Mesendoderm (in vitro differentiated cells): Measurements from ENCODE around the gene DNAH17.

Source experiments
- DNase-seq: peaks from one replicate; pipeline ENCODE4 v3.0.0; 2013
- H2AK5ac ChIP-seq: 2 replicates; pipeline ENCODE4 v1.6.1; 2013; ENCODE audit warnings: low read length, inconsistent platforms
- H2BK120ac ChIP-seq: 2 replicates; pipeline ENCODE4 v1.6.1; 2013; ENCODE audit warnings: low read depth, mild to moderate bottlenecking, low read length, moderate library complexity, mixed read lengths
- H2BK15ac ChIP-seq: replicated peaks from 2 replicates; pipeline ENCODE4 v1.6.1; 2013; ENCODE audit warnings: low read depth, mild to moderate bottlenecking, moderate library complexity
- H2BK5ac ChIP-seq: 2 replicates; pipeline ENCODE4 v1.6.1; 2013; ENCODE audit warnings: low read length, inconsistent platforms
- H3K18ac ChIP-seq: 2 replicates; pipeline ENCODE4 v1.6.1; 2013; ENCODE audit warnings: mild to moderate bottlenecking, low read length, mixed read lengths
- H3K23ac ChIP-seq: one replicate; pipeline ENCODE4 v1.6.1; 2013; ENCODE audit warnings: low read length
- H3K27ac ChIP-seq: 2 replicates; pipeline ENCODE4 v1.5.1; 2013; ENCODE audit warnings: low read depth, mild to moderate bottlenecking, inconsistent platforms, low read length, moderate library complexity
- H3K27me3 ChIP-seq: 2 replicates; pipeline ENCODE4 v1.6.1; 2013; ENCODE audit warnings: low read length, control low read depth, mild to moderate bottlenecking, inconsistent platforms; ENCODE audit not compliant: insufficient read depth, poor library complexity
- H3K36me3 ChIP-seq: 2 replicates; pipeline ENCODE4 v1.6.1; 2013; ENCODE audit warnings: low read length, inconsistent platforms; ENCODE audit not compliant: control insufficient read depth, insufficient read depth
- H3K4ac ChIP-seq: one replicate; pipeline ENCODE4 v1.6.1; 2013; ENCODE audit warnings: low read depth, mild to moderate bottlenecking, low read length, moderate library complexity
- H3K4me1 ChIP-seq: 2 replicates; pipeline ENCODE4 v1.6.1; 2013; ENCODE audit warnings: low read depth, low read length, inconsistent platforms; ENCODE audit not compliant: control insufficient read depth
- H3K4me2 ChIP-seq: 2 replicates; pipeline ENCODE4 v1.6.1; 2013; ENCODE audit warnings: low read length
- H3K4me3 ChIP-seq: 2 replicates; pipeline ENCODE4 v1.5.1; 2013; ENCODE audit warnings: mild to moderate bottlenecking, low read length
- H3K56ac ChIP-seq: one replicate; pipeline ENCODE4 v1.6.1; 2013; ENCODE audit warnings: low read length
- H3K79me1 ChIP-seq: 2 replicates; pipeline ENCODE4 v1.6.1; 2013; ENCODE audit warnings: low read length, inconsistent platforms
- H3K79me2 ChIP-seq: 2 replicates; pipeline ENCODE4 v1.6.1; 2013; ENCODE audit warnings: mild to moderate bottlenecking, low read length; ENCODE audit not compliant: control insufficient read depth, insufficient read depth
- H3K9ac ChIP-seq: 2 replicates; pipeline ENCODE4 v1.6.1; 2013; ENCODE audit warnings: low read length, inconsistent platforms
- H4K5ac ChIP-seq: one replicate; pipeline ENCODE4 v1.6.1; 2013; ENCODE audit warnings: low read length
- H4K8ac ChIP-seq: one replicate; pipeline ENCODE4 v1.6.1; 2013; ENCODE audit warnings: low read depth, mild to moderate bottlenecking, control low read depth, low read length, moderate library complexity
- WGBS: extraction: QIAGEN DNeasy Blood & Tissue Kit; methylation state at CpG from one replicate; pipeline ENCODE4 v1.1.7; 2013; ENCODE audit warnings: low lambda C conversion rate, missing lambda C conversion rate; ENCODE audit not compliant: insufficient coverage; ENCODE audit errors: extremely low coverage; 5-methylcytosine and 5-hydroxymethylcytosine counted together

The DNAH17 gene

DNA sequence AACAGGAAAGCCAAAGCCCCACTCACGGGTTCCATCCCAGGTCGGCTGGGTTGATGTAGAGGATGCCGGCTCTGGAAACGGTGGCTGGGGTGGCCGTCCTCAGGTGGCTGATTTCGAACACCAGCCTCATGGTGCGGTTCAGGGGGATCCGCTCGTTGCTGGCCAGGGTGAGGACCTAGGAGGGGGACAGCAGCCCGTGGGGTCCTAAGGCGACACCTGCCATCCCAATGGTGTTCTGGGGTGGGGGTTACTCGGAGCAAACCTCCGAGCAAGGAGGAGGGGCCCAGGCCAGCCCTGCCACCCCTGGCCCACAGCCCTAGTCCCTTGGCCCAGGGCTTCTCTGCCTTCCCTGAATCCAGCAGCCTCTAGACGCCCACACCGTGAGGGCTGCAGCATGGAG, 86.5 kb downstream of the DNAH17 start:
- Histone ChIP-seq H3K36me3 (no peaks in the 10 kb centered on the region), H3K27ac (no peak overlapping the region), H3K4ac (no peak overlapping the region), H3K4me2 (no peak overlapping the region), H3K23ac (no peak overlapping the region), H2BK15ac (no peak overlapping the region), H4K5ac (no peak overlapping the region), H2BK5ac (no peak overlapping the region), H3K9ac (no peak overlapping the region), H3K56ac (no peak overlapping the region), H3K18ac (no peak overlapping the region), H2AK5ac (no peak overlapping the region), H3K79me2 (no peaks in the 10 kb centered on the region), H3K79me1 (no peaks in the 10 kb centered on the region), H4K8ac (no peak overlapping the region), H3K27me3 (no peaks in the 10 kb centered on the region), H2BK120ac (no peak overlapping the region), H3K4me1 (no peaks in the 10 kb centered on the region), H3K4me3 (no peak overlapping the region)
- WGBS = no CpG with 5 or more reads among the region's 15 CpGs
- DNase-seq = no peak

DNA sequence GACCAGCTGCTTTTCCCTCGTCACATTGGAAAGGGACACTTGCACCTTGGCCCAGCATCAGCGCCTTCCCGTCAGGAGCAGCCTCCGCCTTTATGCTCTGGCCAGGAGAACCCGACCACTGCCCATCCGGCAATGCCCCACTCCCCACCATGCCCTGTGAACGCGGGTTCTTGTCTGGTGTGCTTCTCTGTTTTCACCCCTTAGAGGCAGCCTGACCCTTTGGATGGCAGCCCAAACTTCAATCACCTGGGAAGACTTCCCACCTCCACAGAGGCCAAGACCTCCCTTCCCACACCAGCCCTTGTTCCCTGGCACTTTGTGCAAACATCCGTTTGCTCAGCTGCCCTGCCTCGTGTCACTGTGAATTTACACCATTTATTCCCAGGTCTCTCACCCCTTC, 87.0 kb downstream of the DNAH17 start:
- H4K8ac ChIP-seq = no peak overlapping the region
- no peak for DNase-seq
- H3K9ac ChIP-seq = no peak overlapping the region
- no peak overlapping the region for H3K18ac ChIP-seq
- H3K27ac ChIP-seq = no peak overlapping the region
- no peak overlapping the region for H3K4ac ChIP-seq
- no peaks in the 10 kb centered on the region for H3K27me3 ChIP-seq
- peaks cover 2% of the 10 kb centered on the region for H3K4me1 ChIP-seq
- H3K4me2 ChIP-seq = no peak overlapping the region
- no peak overlapping the region for H2AK5ac ChIP-seq
- H2BK120ac ChIP-seq = no peak overlapping the region
- H2BK5ac ChIP-seq = no peak overlapping the region
- no CpG with 5 or more reads among the region's 10 CpGs for WGBS
- H3K56ac ChIP-seq = no peak overlapping the region
- H3K79me2 ChIP-seq = no peaks in the 10 kb centered on the region
- no peak overlapping the region for H4K5ac ChIP-seq
- H3K79me1 ChIP-seq = no peaks in the 10 kb centered on the region
- H3K23ac ChIP-seq = no peak overlapping the region
- no peaks in the 10 kb centered on the region for H3K36me3 ChIP-seq
- H2BK15ac ChIP-seq = no peak overlapping the region
- H3K4me3 ChIP-seq = no peak overlapping the region

DNA sequence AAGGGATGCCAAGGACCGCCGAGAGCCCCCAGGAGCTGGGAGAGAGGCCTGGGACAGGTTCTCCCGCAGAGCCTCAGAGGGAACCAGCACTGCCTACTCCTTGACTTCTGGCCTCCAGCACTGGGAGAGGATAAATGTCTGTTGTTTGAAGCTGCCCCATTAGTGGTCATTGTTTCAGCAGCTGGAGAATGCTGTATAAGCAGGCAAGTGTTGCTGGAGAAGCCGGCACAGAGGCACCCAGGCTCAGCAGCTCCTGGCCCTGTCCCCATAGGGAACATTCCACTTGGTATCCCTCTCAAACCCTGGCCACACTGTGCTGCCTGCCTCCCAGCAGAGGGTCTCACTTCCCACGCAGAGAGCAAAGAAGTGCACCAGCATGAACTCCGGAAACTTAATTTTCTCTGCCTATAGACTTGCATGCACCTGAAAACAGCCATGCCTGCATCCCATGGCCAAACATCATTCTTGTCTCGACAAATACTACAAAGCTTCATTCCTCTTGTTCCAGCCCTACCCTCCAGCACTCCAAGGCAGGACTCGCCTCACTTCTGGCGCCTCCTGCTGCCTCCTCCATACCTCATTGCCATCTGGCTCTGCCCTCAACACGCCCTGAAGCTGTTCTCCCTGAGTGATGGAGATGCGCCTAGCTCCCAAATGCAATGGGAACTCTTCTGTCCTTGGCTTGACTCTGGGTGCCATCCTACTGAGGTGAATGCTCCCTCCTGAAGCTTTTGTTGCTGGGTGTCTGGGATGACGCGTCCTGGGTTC, 88.1 kb downstream of the DNAH17 start:
- Histone ChIP-seq H3K4me3 (no peak overlapping the region), H4K8ac (no peak overlapping the region), H2BK5ac (no peak overlapping the region), H2BK15ac (no peak overlapping the region), H3K9ac (no peak overlapping the region), H3K27ac (no peak overlapping the region), H3K18ac (no peak overlapping the region), H3K56ac (no peak overlapping the region), H2AK5ac (no peak overlapping the region), H3K23ac (no peak overlapping the region), H3K79me1 (no peaks in the 10 kb centered on the region), H3K4me2 (no peak overlapping the region), H2BK120ac (no peak overlapping the region), H3K79me2 (no peaks in the 10 kb centered on the region), H4K5ac (no peak overlapping the region), H3K4me1 (peaks cover 6% of the 10 kb centered on the region), H3K27me3 (no peaks in the 10 kb centered on the region), H3K4ac (no peak overlapping the region), H3K36me3 (no peaks in the 10 kb centered on the region)
- no CpG with 5 or more reads among the region's 13 CpGs for WGBS
- peak; percentile 30 for DNase-seq

DNA sequence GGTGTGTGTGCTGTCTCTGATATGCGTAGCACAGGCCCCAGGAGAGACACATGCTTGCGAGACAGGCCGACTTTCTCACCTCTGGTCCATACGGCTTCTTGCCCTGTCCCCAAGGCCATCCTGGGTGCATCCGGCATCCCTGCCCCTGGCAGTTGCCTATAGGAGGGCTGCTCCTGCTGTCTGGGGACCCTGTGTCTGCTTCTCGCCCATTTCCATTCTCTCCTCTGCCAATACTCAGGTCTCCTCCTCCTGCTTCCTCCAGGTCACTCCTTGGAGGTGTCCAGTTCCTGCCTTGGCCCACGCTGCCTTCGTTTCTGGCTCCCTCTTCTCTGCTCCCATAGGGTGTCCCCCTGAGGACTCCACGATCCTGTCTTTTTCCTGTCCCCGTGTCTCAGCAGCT, 89.0 kb downstream of the DNAH17 start:
- Histone ChIP-seq H2BK120ac (no peak overlapping the region), H3K79me2 (no peaks in the 10 kb centered on the region), H3K4me2 (no peak overlapping the region), H3K36me3 (no peaks in the 10 kb centered on the region), H4K8ac (no peak overlapping the region), H3K27me3 (no peaks in the 10 kb centered on the region), H3K27ac (no peak overlapping the region), H3K79me1 (no peaks in the 10 kb centered on the region), H3K56ac (no peak overlapping the region), H3K9ac (no peak overlapping the region), H3K18ac (no peak overlapping the region), H4K5ac (no peak overlapping the region), H3K4me3 (no peak overlapping the region), H2BK5ac (no peak overlapping the region), H3K4ac (no peak overlapping the region), H2AK5ac (no peak overlapping the region), H2BK15ac (no peak overlapping the region), H3K23ac (no peak overlapping the region), H3K4me1 (peaks cover 6% of the 10 kb centered on the region)
- WGBS = no CpG with 5 or more reads among the region's 10 CpGs
- DNase-seq = no peak

DNA sequence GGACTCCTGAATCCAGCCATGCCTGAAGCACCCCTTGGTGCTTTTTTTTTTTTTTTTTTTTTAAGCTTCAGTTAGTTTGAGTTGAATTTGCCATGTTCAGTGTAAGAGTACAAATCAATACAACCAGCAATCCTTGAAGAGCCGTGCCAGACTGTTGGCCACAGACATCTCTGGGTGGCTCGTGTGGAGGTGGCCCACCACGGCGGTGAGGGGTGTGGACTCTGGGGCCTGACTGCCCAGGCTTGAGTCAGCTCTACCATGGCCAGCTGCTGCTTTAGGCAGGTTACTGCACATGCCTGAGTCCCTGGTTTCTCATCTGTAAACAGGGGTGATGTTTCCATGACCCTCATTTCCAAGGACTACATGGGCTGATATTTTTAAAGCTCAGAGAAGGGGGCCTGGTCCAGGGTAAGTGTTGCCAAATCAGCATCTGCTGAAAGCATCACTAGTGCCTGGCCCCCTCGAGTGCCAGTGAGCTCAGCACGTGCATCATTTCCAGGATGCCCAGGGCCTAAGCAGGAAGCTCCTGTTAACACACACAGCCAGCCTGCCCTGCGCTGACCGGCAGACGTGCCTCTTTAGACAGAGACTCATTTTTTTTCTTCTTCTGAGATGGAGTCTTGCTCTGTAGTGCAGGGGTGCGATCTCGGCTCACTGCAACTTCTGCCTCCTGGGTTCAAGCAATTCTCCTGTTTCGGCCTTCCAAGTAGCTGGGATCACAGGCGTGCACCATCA, 90.1 kb downstream of the DNAH17 start:
- WGBS = no CpG with 5 or more reads among the region's 13 CpGs
- Histone ChIP-seq H3K27ac (no peak overlapping the region), H3K36me3 (no peaks in the 10 kb centered on the region), H3K4me1 (peaks cover 6% of the 10 kb centered on the region), H3K27me3 (no peaks in the 10 kb centered on the region), H3K4me2 (no peak overlapping the region), H3K23ac (no peak overlapping the region), H3K9ac (no peak overlapping the region), H2BK120ac (no peak overlapping the region), H3K18ac (no peak overlapping the region), H3K4ac (no peak overlapping the region), H2BK5ac (no peak overlapping the region), H4K5ac (no peak overlapping the region), H3K4me3 (no peak overlapping the region), H3K79me1 (no peaks in the 10 kb centered on the region), H3K79me2 (no peaks in the 10 kb centered on the region), H2BK15ac (no peak overlapping the region), H4K8ac (no peak overlapping the region), H3K56ac (no peak overlapping the region), H2AK5ac (no peak overlapping the region)
- no peak for DNase-seq
